Endothelial cell of umbilical vein (primary cell): Measurements from ENCODE around the gene STK38.

Experiments
- EZH2 ChIP-seq: IDR thresholded peaks from 2 replicates; pipeline ENCODE4 v1.6.1; 2012; ENCODE audit warnings: borderline replicate concordance, low read depth, mild to moderate bottlenecking, moderate library complexity, low read length, inconsistent platforms; ENCODE audit not compliant: severe bottlenecking
- POLR2A ChIP-seq: IDR thresholded peaks from 2 replicates; pipeline ENCODE4 v1.6.1; 2012; ENCODE audit warnings: low read depth, mild to moderate bottlenecking, control low read depth, low read length
- TF ChIP-seq, protein P1 (sequence below), 2 donors: IDR thresholded peaks; 1 replicate in 1 of 2; 2 replicates in 1 of 2; pipeline ENCODE4 v1.5.1; 2011; ENCODE audit warnings: low read length in 2 of 2, mild to moderate bottlenecking in 2 of 2, moderate library complexity in 2 of 2, control low read depth in 1 of 2, inconsistent platforms in 1 of 2, low read depth in 1 of 2; ENCODE audit not compliant: insufficient read depth in 1 of 2; ENCODE audit errors: extremely low read depth in 1 of 2

DNA sequence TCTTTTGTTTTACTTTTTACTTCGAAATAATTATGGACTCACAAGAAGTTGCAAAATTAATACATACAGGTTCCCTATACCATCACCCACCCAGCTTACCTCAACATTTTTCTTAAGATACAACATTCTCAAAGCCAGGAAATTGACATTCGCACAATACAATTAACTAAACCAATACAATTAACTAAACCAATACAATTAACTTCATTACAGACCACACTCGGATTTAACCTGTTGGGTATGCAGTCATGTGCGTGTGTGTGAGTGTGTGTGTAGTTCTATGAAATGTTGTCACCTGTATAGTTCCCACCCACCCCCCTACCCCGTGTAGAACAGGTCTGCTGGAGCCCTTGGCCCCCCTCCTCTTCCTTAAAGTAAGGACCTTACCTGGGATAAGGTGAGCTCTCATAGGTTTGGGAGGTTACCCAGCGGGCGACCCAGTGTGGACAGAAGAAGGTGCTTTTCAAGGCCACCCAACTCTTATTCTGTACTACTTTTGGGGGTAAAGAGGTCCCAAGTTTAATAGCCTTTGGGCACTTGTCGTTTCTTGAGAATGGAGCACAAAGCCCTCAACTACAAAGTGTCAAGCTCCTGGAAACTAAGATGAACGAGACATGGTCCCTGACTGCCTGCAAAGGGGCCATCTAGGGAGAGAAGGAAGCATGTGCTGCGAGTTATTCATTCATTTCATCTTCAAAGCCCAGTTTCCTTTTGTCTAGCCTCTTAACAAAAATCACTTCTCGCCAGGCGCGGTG is 544 bp upstream of the STK38 start:
- TF ChIP-seq, protein P1, sequence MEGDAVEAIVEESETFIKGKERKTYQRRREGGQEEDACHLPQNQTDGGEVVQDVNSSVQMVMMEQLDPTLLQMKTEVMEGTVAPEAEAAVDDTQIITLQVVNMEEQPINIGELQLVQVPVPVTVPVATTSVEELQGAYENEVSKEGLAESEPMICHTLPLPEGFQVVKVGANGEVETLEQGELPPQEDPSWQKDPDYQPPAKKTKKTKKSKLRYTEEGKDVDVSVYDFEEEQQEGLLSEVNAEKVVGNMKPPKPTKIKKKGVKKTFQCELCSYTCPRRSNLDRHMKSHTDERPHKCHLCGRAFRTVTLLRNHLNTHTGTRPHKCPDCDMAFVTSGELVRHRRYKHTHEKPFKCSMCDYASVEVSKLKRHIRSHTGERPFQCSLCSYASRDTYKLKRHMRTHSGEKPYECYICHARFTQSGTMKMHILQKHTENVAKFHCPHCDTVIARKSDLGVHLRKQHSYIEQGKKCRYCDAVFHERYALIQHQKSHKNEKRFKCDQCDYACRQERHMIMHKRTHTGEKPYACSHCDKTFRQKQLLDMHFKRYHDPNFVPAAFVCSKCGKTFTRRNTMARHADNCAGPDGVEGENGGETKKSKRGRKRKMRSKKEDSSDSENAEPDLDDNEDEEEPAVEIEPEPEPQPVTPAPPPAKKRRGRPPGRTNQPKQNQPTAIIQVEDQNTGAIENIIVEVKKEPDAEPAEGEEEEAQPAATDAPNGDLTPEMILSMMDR (IDR thresholded peaks at IDR 0.05; ENCODE audit: extremely low read depth in 1 of 2, insufficient read depth in 1 of 2, low read depth in 1 of 2, low read length in 2 of 2), result no peak
- no peak for TF ChIP-seq EZH2
- TF ChIP-seq POLR2A, result no peak
